HG03280 (cell line): ENCODE results near the gene CENPP.

Experiments used
- ATAC-seq: cut with Tn5 transposase; IDR thresholded peaks from one replicate; pipeline ENCODE4 v1.9.1; 2021; ENCODE audit warnings: mild to moderate bottlenecking, moderate library complexity; ENCODE audit not compliant: unreplicated experiment

The CENPP gene

GRCh38 chr9:92312887-92313623, 12.7 kb upstream of the CENPP start:
- no peak for ATAC-seq

GRCh38 chr9:92313624-92314012, 12.1 kb upstream of the CENPP start:
- no peak for ATAC-seq

- no peak for ATAC-seq
These were observed 10.3 kb upstream of the CENPP start for GRCh38 chr9:92315456-92315855.

- no peak for ATAC-seq
These were observed 1.3 kb upstream of the CENPP start for GRCh38 chr9:92324431-92324830.

GRCh38 chr9:92324889-92325268, 874 bp upstream of the CENPP start:
- ATAC-seq = no peak

- ATAC-seq = no peak
These were observed 293 bp downstream of the CENPP start for GRCh38 chr9:92325991-92326500.

- ATAC-seq = no peak
These were observed 1.6 kb downstream of the CENPP start for GRCh38 chr9:92327283-92327850.

- no peak for ATAC-seq
These were observed 2.5 kb downstream of the CENPP start for GRCh38 chr9:92328225-92328624.

- no peak for ATAC-seq
These were observed 7.0 kb downstream of the CENPP start for GRCh38 chr9:92332577-92333281.

GRCh38 chr9:92333282-92333634, 7.5 kb downstream of the CENPP start:
- ATAC-seq = no peak

GRCh38 chr9:92341578-92341977, 15.8 kb downstream of the CENPP start:
- ATAC-seq = no peak

GRCh38 chr9:92342825-92343488, 17.2 kb downstream of the CENPP start:
- ATAC-seq = no peak

- ATAC-seq = no peak
These were observed 19.8 kb downstream of the CENPP start for GRCh38 chr9:92345582-92345981.

- ATAC-seq = no peak
These were observed 24.3 kb downstream of the CENPP start for GRCh38 chr9:92349771-92350739.

GRCh38 chr9:92350740-92351133, 25.0 kb downstream of the CENPP start:
- ATAC-seq = no peak

- no peak for ATAC-seq
These were observed 27.3 kb downstream of the CENPP start for GRCh38 chr9:92353051-92353450.

- ATAC-seq = no peak
These were observed 33.7 kb downstream of the CENPP start for GRCh38 chr9:92359394-92359995.

GRCh38 chr9:92360083-92360482, 34.3 kb downstream of the CENPP start:
- ATAC-seq = no peak

- no peak for ATAC-seq
These were observed 43.3 kb downstream of the CENPP start for GRCh38 chr9:92369075-92369474.

- no peak for ATAC-seq
These were observed 47.4 kb downstream of the CENPP start for GRCh38 chr9:92373167-92373566.
